ENCODE measurements around the gene HIBCH. TPM values are rescaled to one million over a fixed set of nuclear protein-coding genes. Genes with fewer than 3 reads are reported as not detected.
A peak's percentile ranks its signal among the peaks of the same experiment; 100 is the strongest.

Gene HIBCH
- polyA plus RNA-seq, 1 of the 3 experiments (the other 2 are of a cell fraction): 8.4 TPM

DNA sequence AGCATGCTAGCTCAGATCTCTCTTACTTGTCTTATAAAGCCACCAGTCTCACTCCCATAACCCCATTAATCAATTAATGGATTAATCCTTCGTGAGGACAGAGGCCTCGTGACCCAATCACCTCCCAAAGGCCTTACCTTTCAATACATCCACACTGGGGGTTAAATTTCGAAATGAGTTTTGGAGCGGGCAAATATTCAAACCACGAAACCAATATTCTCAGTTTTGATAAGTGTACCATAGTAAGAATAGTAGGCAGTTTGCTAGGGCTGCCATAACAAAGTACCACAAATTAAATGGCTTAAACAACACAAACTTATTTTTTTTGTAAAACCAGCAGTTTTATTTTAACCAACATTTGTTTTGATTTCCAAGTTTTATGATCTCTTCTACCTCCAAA lies 15.2 kb downstream of the HIBCH start:
- DNase-seq: no peak
- ChIA-PET POLR2A (no interaction called here), CTCF (no interaction called here)
- H3K4me3 ChIP-seq (ENCODE audit: low read depth in 2 of 2, low read length in 1 of 2): no peak overlapping the region
- no peaks in the 10 kb centered on the region for H3K9me3 ChIP-seq
- no peak for TF ChIP-seq EP300 (IDR thresholded peaks at IDR 0.05; ENCODE audit: borderline replicate concordance in 1 of 2, low read depth in 1 of 2, low read length in 1 of 2)
- TF ChIP-seq RFX5 (IDR thresholded peaks at IDR 0.05; ENCODE audit: low read length): no peak
- TF ChIP-seq USF2 (IDR thresholded peaks at IDR 0.05; ENCODE audit: borderline replicate concordance, low read depth, low read length): no peak
- no peak for TF ChIP-seq JUND (IDR thresholded peaks at IDR 0.05)
- H3K79me2 ChIP-seq (ENCODE audit: insufficient read depth): no peaks in the 10 kb centered on the region
- H3K36me3 ChIP-seq (replicated peaks in 1 of 2; ENCODE audit: control insufficient read depth in 1 of 2, insufficient read depth in 2 of 2, low read length in 1 of 2): peaks cover 7 to 31% of the 10 kb centered on the region in 2 experiments
- H3F3A ChIP-seq (replicated peaks; ENCODE audit: insufficient read depth): no peaks in the 10 kb centered on the region
- no peaks in the 10 kb centered on the region for H3K27me3 ChIP-seq (ENCODE audit: insufficient read depth)
- no peak overlapping the region for H3K4me2 ChIP-seq
- H3K9me2 ChIP-seq: no peaks in the 10 kb centered on the region
- H4K20me1 ChIP-seq (ENCODE audit: insufficient read depth): no peaks in the 10 kb centered on the region
- no peak overlapping the region for H2AFZ ChIP-seq (ENCODE audit: low read depth)
- 95% methylated on average over 5 of the region's 5 CpGs for WGBS (ENCODE audit: low lambda C conversion rate)
- H3K27ac ChIP-seq (ENCODE audit: low read depth in 2 of 2, low read length in 1 of 2): no peak overlapping the region
- no peaks in the 10 kb centered on the region for H3K4me1 ChIP-seq (ENCODE audit: control insufficient read depth in 1 of 2, insufficient read depth in 2 of 2, low read depth in 1 of 2, low read length in 1 of 2)
- H3K9ac ChIP-seq: no peak overlapping the region

DNA sequence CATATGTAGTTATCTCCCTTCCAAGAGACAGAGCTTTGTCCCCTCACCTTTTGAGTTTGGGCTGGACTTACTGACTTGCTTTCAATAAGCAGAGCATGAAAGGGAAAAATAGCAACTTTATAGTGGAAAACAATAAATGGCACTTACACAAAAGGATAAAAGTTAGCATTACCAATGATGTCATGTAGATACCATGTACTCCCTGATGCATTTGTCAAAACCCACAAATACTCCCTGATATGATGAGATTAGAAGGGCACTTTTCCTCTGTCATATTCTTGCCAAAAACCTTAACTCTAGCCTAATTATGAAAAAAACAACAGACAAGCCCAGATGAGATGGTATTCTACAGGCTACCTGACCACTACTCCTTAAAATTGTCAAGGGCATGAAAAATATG lies 16.0 kb downstream of the HIBCH start:
- no peaks in the 10 kb centered on the region for H3K9me2 ChIP-seq
- no peaks in the 10 kb centered on the region for H3K4me1 ChIP-seq (ENCODE audit: control insufficient read depth in 1 of 2, insufficient read depth in 2 of 2, low read depth in 1 of 2, low read length in 1 of 2)
- no peak overlapping the region for H2AFZ ChIP-seq (ENCODE audit: low read depth)
- no peak overlapping the region for H3K27ac ChIP-seq (ENCODE audit: low read depth in 2 of 2, low read length in 1 of 2)
- H3K79me2 ChIP-seq (ENCODE audit: insufficient read depth): no peaks in the 10 kb centered on the region
- H3K4me3 ChIP-seq (ENCODE audit: low read depth in 2 of 2, low read length in 1 of 2): no peak overlapping the region
- H4K20me1 ChIP-seq (ENCODE audit: insufficient read depth): no peaks in the 10 kb centered on the region
- ChIA-PET CTCF (no interaction called here), POLR2A (no interaction called here)
- H3K36me3 ChIP-seq (replicated peaks in 1 of 2; ENCODE audit: control insufficient read depth in 1 of 2, insufficient read depth in 2 of 2, low read length in 1 of 2): peaks cover 4 to 26% of the 10 kb centered on the region in 2 experiments
- no peak overlapping the region for H3K4me2 ChIP-seq
- DNase-seq: no peak
- H3K9me3 ChIP-seq: no peaks in the 10 kb centered on the region
- TF ChIP-seq PBX3 (IDR thresholded peaks at IDR 0.05) (0 out of 2 replicates have a peak, but pooled peaks have one; percentile 18), IRF3 (IDR thresholded peaks at IDR 0.05; ENCODE audit: low read depth, low read length) (no peak)
- H3K9ac ChIP-seq: no peak overlapping the region
- no peaks in the 10 kb centered on the region for H3F3A ChIP-seq (replicated peaks; ENCODE audit: insufficient read depth)
- H3K27me3 ChIP-seq (ENCODE audit: insufficient read depth): no peaks in the 10 kb centered on the region

DNA sequence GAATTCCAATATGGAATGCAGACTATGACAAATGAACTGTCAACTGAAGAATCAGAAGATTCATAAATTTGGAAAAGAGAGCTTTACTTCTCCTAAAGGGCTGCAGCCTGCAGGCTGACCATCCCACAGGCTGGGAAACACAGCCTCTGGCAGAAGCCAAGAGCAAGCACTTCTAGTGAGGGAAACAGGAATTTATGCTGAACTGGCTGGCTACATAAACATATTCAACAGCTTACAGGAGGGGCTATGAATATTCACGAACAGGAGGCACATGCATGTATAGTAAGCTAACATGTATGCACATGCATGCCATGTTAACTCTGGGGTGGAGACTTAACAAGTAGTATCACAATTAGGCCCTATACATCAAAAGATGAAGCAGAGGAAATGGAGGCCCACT lies 17.6 kb downstream of the HIBCH start:
- no peak for DNase-seq
- TF ChIP-seq USF1 (IDR thresholded peaks at IDR 0.05; ENCODE audit: borderline replicate concordance, low read depth) (no peak), NRF1 (IDR thresholded peaks at IDR 0.05; ENCODE audit: low read depth, low read length) (no peak)
- no peaks in the 10 kb centered on the region for H3K9me2 ChIP-seq
- H3K4me2 ChIP-seq: no peak overlapping the region
- WGBS (ENCODE audit: low lambda C conversion rate): 100% methylated on average over 1 of the region's 1 CpG
- H3K27me3 ChIP-seq (ENCODE audit: insufficient read depth): no peaks in the 10 kb centered on the region
- no peaks in the 10 kb centered on the region for H3K4me1 ChIP-seq (ENCODE audit: control insufficient read depth in 1 of 2, insufficient read depth in 2 of 2, low read depth in 1 of 2, low read length in 1 of 2)
- ChIA-PET CTCF (interaction anchor here (0.8 to 1.8 kb wide), 6 partner anchors 17 to 539 kb away, joined by 3 to 10 read pairs (median 4); partner anchors contain the start of gene HIBCH), POLR2A (no interaction called here)
- no peak overlapping the region for H2AFZ ChIP-seq (ENCODE audit: low read depth)
- H3K4me3 ChIP-seq (ENCODE audit: low read depth in 2 of 2, low read length in 1 of 2): no peak overlapping the region
- H3K9ac ChIP-seq: no peak overlapping the region
- no peaks in the 10 kb centered on the region for H3F3A ChIP-seq (replicated peaks; ENCODE audit: insufficient read depth)
- no peaks in the 10 kb centered on the region for H3K79me2 ChIP-seq (ENCODE audit: insufficient read depth)
- H3K36me3 ChIP-seq (replicated peaks in 1 of 2; ENCODE audit: control insufficient read depth in 1 of 2, insufficient read depth in 2 of 2, low read length in 1 of 2): peaks cover 4 to 20% of the 10 kb centered on the region in 2 experiments
- no peaks in the 10 kb centered on the region for H4K20me1 ChIP-seq (ENCODE audit: insufficient read depth)
- H3K27ac ChIP-seq (ENCODE audit: low read depth in 2 of 2, low read length in 1 of 2): no peak overlapping the region
- no peaks in the 10 kb centered on the region for H3K9me3 ChIP-seq

Data from SK-N-SH (cell line).